Activated naive CD4-positive, alpha-beta T cell treated with Interleukin-2 at 50 U/mL for 16 hours (primary cell): ENCODE data around the gene SIVA1.
A peak's percentile ranks its signal among the peaks of the same experiment; 100 is the strongest.

Source experiments
- DNase-seq: peaks from one replicate; pipeline ENCODE4 v3.0.0-alpha.2; 2020

SIVA1 gene

GRCh38 chr14:104752735-104753527 lies at the start of gene SIVA1:
TSS of gene SIVA1 (plus strand) at chr14:104753147. CDS start at chr14:104753202, 55 bp downstream.
- DNase-seq = peak; percentile 100

- no peak for DNase-seq
Measured at GRCh38 chr14:104703269-104703668, 49.7 kb upstream of the SIVA1 start.

- no peak for DNase-seq
Measured at GRCh38 chr14:104704252-104704651, 48.7 kb upstream of the SIVA1 start.

GRCh38 chr14:104705340-104706047 lies 47.5 kb upstream of the SIVA1 start:
- DNase-seq = no peak

- no peak for DNase-seq
Measured at GRCh38 chr14:104706733-104707607, 46.0 kb upstream of the SIVA1 start.

GRCh38 chr14:104707608-104708595 lies 45.0 kb upstream of the SIVA1 start:
- no peak for DNase-seq

- DNase-seq = peak; percentile 76
Measured at GRCh38 chr14:104708606-104709268, 44.2 kb upstream of the SIVA1 start.

GRCh38 chr14:104709387-104710039 lies 43.4 kb upstream of the SIVA1 start:
- no peak for DNase-seq

GRCh38 chr14:104710071-104710735 lies 42.7 kb upstream of the SIVA1 start:
- DNase-seq = no peak

GRCh38 chr14:104712881-104713734 lies 39.8 kb upstream of the SIVA1 start:
- no peak for DNase-seq

GRCh38 chr14:104714066-104714465 lies 38.9 kb upstream of the SIVA1 start:
- DNase-seq = no peak

GRCh38 chr14:104714681-104715080 lies 38.3 kb upstream of the SIVA1 start:
- DNase-seq = no peak

- no peak for DNase-seq
Measured at GRCh38 chr14:104715416-104715815, 37.5 kb upstream of the SIVA1 start.

- DNase-seq = no peak
Measured at GRCh38 chr14:104715871-104716270, 37.1 kb upstream of the SIVA1 start.

GRCh38 chr14:104717137-104717536 lies 35.8 kb upstream of the SIVA1 start:
- no peak for DNase-seq

- DNase-seq = no peak
Measured at GRCh38 chr14:104717646-104718045, 35.3 kb upstream of the SIVA1 start.

- no peak for DNase-seq
Measured at GRCh38 chr14:104718147-104718546, 34.8 kb upstream of the SIVA1 start.

- DNase-seq = no peak
Measured at GRCh38 chr14:104718871-104719270, 34.1 kb upstream of the SIVA1 start.

GRCh38 chr14:104719343-104719742 lies 33.6 kb upstream of the SIVA1 start:
- no peak for DNase-seq
